ENCODE results near the gene NUDT16L1. TPM values are rescaled to one million over a fixed set of nuclear protein-coding genes. Genes with fewer than 3 reads are reported as not detected.

The NUDT16L1 gene
- polyA plus RNA-seq, 1 of the 3 experiments (the other 2 are of a cell fraction) = 45.8 TPM

- peak overlapping the region; percentile 84 to 96; a peak in 2 of 4 replicates for H3K27ac ChIP-seq (ENCODE audit: low read depth in 2 of 2, low read length in 1 of 2)
- ChIA-PET POLR2A (interaction anchor here (0.9 to 2.2 kb wide), 3 partner anchors 35 to 69 kb away, joined by 3 to 16 read pairs (median 9); partner anchors contain the start of genes ROGDI and ZNF500), CTCF (interaction anchor here (1.0 to 1.6 kb wide), 4 partner anchors 36 to 222 kb away, joined by 3 to 4 read pairs (median 3); no protein-coding TSS in a partner anchor)
- no peaks in the 10 kb centered on the region for H3K9me2 ChIP-seq
- no peak for DNase-seq
- TF ChIP-seq GABPA (IDR thresholded peaks at IDR 0.05; ENCODE audit: low read depth) = no peak
- TF ChIP-seq MXI1 (IDR thresholded peaks at IDR 0.05; ENCODE audit: low read depth, low read length) = 0 out of 2 replicates have a peak, but pooled peaks have one; percentile 1
- no peaks in the 10 kb centered on the region for H3F3A ChIP-seq (replicated peaks; ENCODE audit: insufficient read depth)
- H3K4me3 ChIP-seq (ENCODE audit: low read depth in 2 of 2, low read length in 1 of 2) = peak overlapping the region; percentile 97
- H4K20me1 ChIP-seq (ENCODE audit: insufficient read depth) = no peaks in the 10 kb centered on the region
- no peaks in the 10 kb centered on the region for H3K9me3 ChIP-seq
- peak overlapping the region; percentile 88 for H3K9ac ChIP-seq
- H3K79me2 ChIP-seq (ENCODE audit: insufficient read depth) = peaks cover 55% of the 10 kb centered on the region
- H3K4me2 ChIP-seq = peak overlapping the region; percentile 93
- peaks cover 10 to 25% of the 10 kb centered on the region in 2 experiments for H3K36me3 ChIP-seq (replicated peaks in 1 of 2; ENCODE audit: control insufficient read depth in 1 of 2, insufficient read depth in 2 of 2, low read length in 1 of 2)
- H3K4me1 ChIP-seq (ENCODE audit: control insufficient read depth in 1 of 2, insufficient read depth in 2 of 2, low read depth in 1 of 2, low read length in 1 of 2) = peaks cover 0 to 6% of the 10 kb centered on the region in 2 experiments; a peak in 1 of 4 replicates
- no peaks in the 10 kb centered on the region for H3K27me3 ChIP-seq (ENCODE audit: insufficient read depth)
- H2AFZ ChIP-seq (ENCODE audit: low read depth) = peak overlapping the region; percentile 90; the same call in 1 of the 2 replicates
- whole genome bisulfite sequencing (ENCODE audit: low lambda C conversion rate) = 11% methylated on average over 17 of the region's 17 CpGs
Measured at GRCh38 chr16:4733211-4733742, 39.9 kb downstream of the NUDT16L1 start.

GRCh38 chr16:4733747-4734062 is 40.3 kb downstream of the NUDT16L1 start:
- H3K79me2 ChIP-seq (ENCODE audit: insufficient read depth) = peaks cover 51% of the 10 kb centered on the region
- CTCF ChIA-PET = interaction anchor here (1.0 to 1.6 kb wide), 5 partner anchors 36 to 223 kb away, joined by 3 to 7 read pairs (median 3); no protein-coding TSS in a partner anchor
- POLR2A ChIA-PET = interaction anchor here (0.7 to 2.2 kb wide), 9 partner anchors 11 to 225 kb away, joined by 3 to 16 read pairs (median 4); partner anchors contain the start of genes ROGDI and ZNF500
- no peaks in the 10 kb centered on the region for H3K27me3 ChIP-seq (ENCODE audit: insufficient read depth)
- H3K4me2 ChIP-seq = peak overlapping the region; percentile 93
- peak overlapping the region; percentile 97 for H3K4me3 ChIP-seq (ENCODE audit: low read depth in 2 of 2, low read length in 1 of 2)
- TF ChIP-seq CHD2 (IDR thresholded peaks at IDR 0.05; ENCODE audit: low read length, partially characterized antibody) = no peak
- no peak for TF ChIP-seq USF2 (IDR thresholded peaks at IDR 0.05; ENCODE audit: borderline replicate concordance, low read depth, low read length)
- TF ChIP-seq USF1 (IDR thresholded peaks at IDR 0.05; ENCODE audit: borderline replicate concordance, low read depth) = no peak
- no peak for TF ChIP-seq JUND (IDR thresholded peaks at IDR 0.05)
- TF ChIP-seq EP300 (IDR thresholded peaks at IDR 0.05; ENCODE audit: borderline replicate concordance in 1 of 2, low read depth in 1 of 2, low read length in 1 of 2) = no peak
- TF ChIP-seq TCF12 (IDR thresholded peaks at IDR 0.05) = no peak
- no peak for TF ChIP-seq SMC3 (IDR thresholded peaks at IDR 0.05; ENCODE audit: low read depth, low read length)
- TF ChIP-seq FOSL2 (IDR thresholded peaks at IDR 0.05; ENCODE audit: borderline replicate concordance, low read depth) = no peak
- no peak for TF ChIP-seq TEAD4 (IDR thresholded peaks at IDR 0.05; ENCODE audit: borderline replicate concordance, insufficient read depth)
- no peak for TF ChIP-seq RXRA (IDR thresholded peaks at IDR 0.05; ENCODE audit: borderline replicate concordance, low read depth)
- TF ChIP-seq RFX5 (IDR thresholded peaks at IDR 0.05; ENCODE audit: low read length) = no peak
- no peak for TF ChIP-seq PBX3 (IDR thresholded peaks at IDR 0.05)
- no peak for TF ChIP-seq EZH2phosphoT487 (IDR thresholded peaks at IDR 0.05; ENCODE audit: borderline replicate concordance, low read depth)
- TF ChIP-seq RCOR1 (IDR thresholded peaks at IDR 0.05; ENCODE audit: low read length) = no peak
- no peak for TF ChIP-seq TAF1 (IDR thresholded peaks at IDR 0.05; ENCODE audit: borderline replicate concordance, low read depth, low read length)
- no peak for TF ChIP-seq SIN3A (IDR thresholded peaks at IDR 0.05; ENCODE audit: borderline replicate concordance, low read depth, low read length)
- peak overlapping the region; percentile 90 for H2AFZ ChIP-seq (ENCODE audit: low read depth)
- no peaks in the 10 kb centered on the region for H3K9me2 ChIP-seq
- H3K27ac ChIP-seq (ENCODE audit: low read depth in 2 of 2, low read length in 1 of 2) = peak overlapping the region; percentile 84 to 96
- peaks cover 0 to 6% of the 10 kb centered on the region in 2 experiments; a peak in 1 of 4 replicates for H3K4me1 ChIP-seq (ENCODE audit: control insufficient read depth in 1 of 2, insufficient read depth in 2 of 2, low read depth in 1 of 2, low read length in 1 of 2)
- peak; percentile 61 for DNase-seq
- 0% methylated on average over 19 of the region's 19 CpGs for WGBS (ENCODE audit: low lambda C conversion rate)
- peaks cover 10 to 21% of the 10 kb centered on the region in 2 experiments for H3K36me3 ChIP-seq (replicated peaks in 1 of 2; ENCODE audit: control insufficient read depth in 1 of 2, insufficient read depth in 2 of 2, low read length in 1 of 2)
- no peaks in the 10 kb centered on the region for H4K20me1 ChIP-seq (ENCODE audit: insufficient read depth)
- no peaks in the 10 kb centered on the region for H3F3A ChIP-seq (replicated peaks; ENCODE audit: insufficient read depth)
- H3K9me3 ChIP-seq = no peaks in the 10 kb centered on the region
- peak overlapping the region; percentile 88 for H3K9ac ChIP-seq
